OCI-LY7 (cell line): ENCODE measurements around the gene EXPH5.

Experiments used
- CTCF ChIP-seq: fragments of 200-600 bp; sonication (generic); conservative IDR thresholded peaks from 2 replicates; pipeline ENCODE4 v1.5.1; 2014; ENCODE audit warnings: mild to moderate bottlenecking, antibody characterized with exemption, low read length, moderate library complexity, mixed read lengths
- EZH2phosphoT487 ChIP-seq: fragments of 200-600 bp; sonication (generic); IDR thresholded peaks from 2 replicates; pipeline ENCODE4 v1.6.1; 2018; ENCODE audit warnings: low read depth, borderline replicate concordance, mild to moderate bottlenecking, mixed run types, antibody characterized with exemption, low read length, moderate library complexity, mixed read lengths

- TF ChIP-seq CTCF (no peak), EZH2phosphoT487 (no peak)
These were observed 35.3 kb downstream of the EXPH5 start for GRCh38 chr11:108558222-108558621.
